Right lobe of liver (tissue), 4 donors: Measurements from ENCODE around the gene AAR2.

Experiments used
- CTCF ChIP-seq, 4 donors: fragments of 200-600 bp in 3 of 4; fragments of 450-650 bp in 1 of 4; IDR thresholded peaks; one replicate each; pipeline versions ENCODE4 v1.5.1 to v1.8.0; 2016 to 2022; ENCODE audit warnings: antibody characterized with exemption in 4 of 4, mild to moderate bottlenecking in 2 of 4
- POLR2A ChIP-seq: fragments of 450-650 bp; IDR thresholded peaks from one replicate; pipeline ENCODE4 v1.6.1; 2017; ENCODE audit warnings: antibody characterized with exemption, mild to moderate bottlenecking
- donor health status: DM: no; HTN: no; CAD: no.
- donor health status: DM: no; HTN: no; CAD: no.
- donor health status: DM: no; HTN: yes; CAD: no.

GRCh38 chr20:36299459-36299858, 63.2 kb downstream of the AAR2 start:
- TF ChIP-seq CTCF (IDR thresholded peaks at IDR 0.05) (no peak), POLR2A (no peak)
